WTC11 (cell line): ENCODE data around the gene GOLGA2. TPM values are rescaled to one million over a fixed set of nuclear protein-coding genes. Genes with fewer than 3 reads are reported as not detected.

Source experiments
- ATAC-seq: fragments of 200-7000 bp; cut with Tn5 transposase; 2 replicates; pipeline ENCODE4 v1.10.0; 2021; ENCODE audit warnings: mild to moderate bottlenecking, moderate library complexity
- CTCF ChIA-PET: fragments of 300-600 bp; sonication (Branson Sonifier 250); formaldehyde crosslinking; loops from one replicate; lab custom pipeline; 2021; ENCODE audit warnings: antibody characterized with exemption; lab: Charles Lee
- POLR2A ChIA-PET: fragments of 350-600 bp; sonication (Branson Sonifier 250); formaldehyde crosslinking; loops from one replicate; lab custom pipeline; 2021; ENCODE audit warnings: antibody characterized with exemption; lab: Charles Lee
- DNase-seq: peaks from one replicate; pipeline ENCODE4 v3.0.0; 2021; ENCODE audit warnings: low spot score
- H3K27ac Mint-ChIP-seq: 2 replicates; pipeline ENCODE4 v1.8.0; 2021; ENCODE audit warnings: mixed read lengths
- H3K27me3 Mint-ChIP-seq: 2 replicates; pipeline ENCODE4 v1.8.0; 2021; ENCODE audit warnings: low read depth, mild to moderate bottlenecking, moderate library complexity, mixed read lengths
- H3K36me3 Mint-ChIP-seq: 2 replicates; pipeline ENCODE4 v1.8.0; 2021; ENCODE audit warnings: mixed read lengths
- H3K4me1 Mint-ChIP-seq: 2 replicates; pipeline ENCODE4 v1.8.0; 2022; ENCODE audit warnings: mixed read lengths
- H3K4me3 Mint-ChIP-seq: 2 replicates; pipeline ENCODE4 v1.8.0; 2021; ENCODE audit warnings: mild to moderate bottlenecking, moderate library complexity, mixed read lengths
- H3K9me3 Mint-ChIP-seq: 2 replicates; pipeline ENCODE4 v1.8.0; 2021; ENCODE audit warnings: mixed read lengths
- AR ChIP-seq: fragments of 250-450 bp; sonication (Bioruptor Pico); IDR thresholded peaks from 2 replicates; pipeline ENCODE4 v1.9.0; 2021; ENCODE audit warnings: mild to moderate bottlenecking
- ATF2 ChIP-seq: sonication (generic); formaldehyde crosslinking; IDR thresholded peaks from 2 replicates; pipeline ENCODE4 v1.8.1; 2022; ENCODE audit warnings: low read depth, missing genetic modification reagents, borderline replicate concordance
- CBFB ChIP-seq: sonication (generic); formaldehyde crosslinking; IDR thresholded peaks from 2 replicates; pipeline ENCODE4 v1.8.1; 2022; ENCODE audit warnings: mild to moderate bottlenecking, low read depth, missing genetic modification reagents
- CDX4 ChIP-seq: fragments of 250-450 bp; sonication (Bioruptor Pico); IDR thresholded peaks from 2 replicates; pipeline ENCODE4 v1.9.0; 2021; ENCODE audit warnings: moderate library complexity, mild to moderate bottlenecking, inconsistent platforms, borderline replicate concordance
- CREM ChIP-seq: sonication (generic); formaldehyde crosslinking; IDR thresholded peaks from 2 replicates; pipeline ENCODE4 v1.8.1; 2022; ENCODE audit warnings: mild to moderate bottlenecking, missing genetic modification reagents, moderate library complexity
- ELF4 ChIP-seq: sonication (generic); formaldehyde crosslinking; IDR thresholded peaks from 2 replicates; pipeline ENCODE4 v1.8.1; 2022; ENCODE audit warnings: low read depth, mild to moderate bottlenecking, moderate library complexity, missing genetic modification reagents
- GABPB1 ChIP-seq: sonication (generic); formaldehyde crosslinking; IDR thresholded peaks from 2 replicates; pipeline ENCODE4 v1.8.1; 2023; ENCODE audit warnings: mild to moderate bottlenecking, missing genetic modification reagents
- JAZF1 ChIP-seq: fragments of 250-450 bp; sonication (Bioruptor Pico); IDR thresholded peaks from 2 replicates; pipeline ENCODE4 v1.9.0; 2021; ENCODE audit warnings: moderate library complexity, mild to moderate bottlenecking, inconsistent platforms
- NFATC4 ChIP-seq: fragments of 250-450 bp; sonication (Bioruptor Pico); IDR thresholded peaks from 2 replicates; pipeline ENCODE4 v1.9.0; 2021; ENCODE audit warnings: mild to moderate bottlenecking
- NFE2L1 ChIP-seq: sonication (generic); formaldehyde crosslinking; IDR thresholded peaks from 2 replicates; pipeline ENCODE4 v1.8.1; 2023; ENCODE audit warnings: missing genetic modification reagents
- PRRX2 ChIP-seq: fragments of 250-450 bp; sonication (Bioruptor Pico); IDR thresholded peaks from 2 replicates; pipeline ENCODE4 v1.8.0; 2021; ENCODE audit warnings: mild to moderate bottlenecking
- RELA ChIP-seq: sonication (generic); formaldehyde crosslinking; IDR thresholded peaks from 2 replicates; pipeline ENCODE4 v1.8.1; 2022; ENCODE audit warnings: missing genetic modification reagents, mild to moderate bottlenecking, borderline replicate concordance
- SMAD4 ChIP-seq: sonication (generic); formaldehyde crosslinking; IDR thresholded peaks from 2 replicates; pipeline ENCODE4 v1.8.0; 2022; ENCODE audit warnings: mild to moderate bottlenecking, missing genetic modification reagents
- TEAD1 ChIP-seq: sonication (generic); formaldehyde crosslinking; IDR thresholded peaks from 2 replicates; pipeline ENCODE4 v1.8.0; 2022; ENCODE audit warnings: mild to moderate bottlenecking, missing genetic modification reagents
- USF1 ChIP-seq: sonication (generic); formaldehyde crosslinking; IDR thresholded peaks from 2 replicates; pipeline ENCODE4 v1.8.0; 2022; ENCODE audit warnings: mild to moderate bottlenecking, missing genetic modification reagents
- ZNF416 ChIP-seq: fragments of 250-450 bp; sonication (Bioruptor Pico); IDR thresholded peaks from 2 replicates; pipeline ENCODE4 v1.9.0; 2021; ENCODE audit warnings: mild to moderate bottlenecking, inconsistent platforms
- total RNA-seq: library from RNA; stranded (reverse); gene quantifications from 3 replicates; pipeline ENCODE4 v1.2.3, GENCODE V29; 2021
- TF ChIP-seq, protein P1 (sequence below): fragments of 250-450 bp; sonication (Bioruptor Pico); IDR thresholded peaks from 2 replicates; pipeline ENCODE4 v1.9.0; 2021; ENCODE audit warnings: mild to moderate bottlenecking, borderline replicate concordance
- TF ChIP-seq, protein P2 (sequence below): sonication (generic); formaldehyde crosslinking; IDR thresholded peaks from 2 replicates; pipeline ENCODE4 v1.8.0; 2023; ENCODE audit warnings: mild to moderate bottlenecking, missing genetic modification reagents
- TF ChIP-seq, protein P3 (sequence below): sonication (generic); formaldehyde crosslinking; IDR thresholded peaks from 2 replicates; pipeline ENCODE4 v1.8.0; 2022; ENCODE audit warnings: mild to moderate bottlenecking, missing genetic modification reagents

Gene GOLGA2
- total RNA-seq, 1 experiment from 2014 or later, result 66.3 TPM

DNA sequence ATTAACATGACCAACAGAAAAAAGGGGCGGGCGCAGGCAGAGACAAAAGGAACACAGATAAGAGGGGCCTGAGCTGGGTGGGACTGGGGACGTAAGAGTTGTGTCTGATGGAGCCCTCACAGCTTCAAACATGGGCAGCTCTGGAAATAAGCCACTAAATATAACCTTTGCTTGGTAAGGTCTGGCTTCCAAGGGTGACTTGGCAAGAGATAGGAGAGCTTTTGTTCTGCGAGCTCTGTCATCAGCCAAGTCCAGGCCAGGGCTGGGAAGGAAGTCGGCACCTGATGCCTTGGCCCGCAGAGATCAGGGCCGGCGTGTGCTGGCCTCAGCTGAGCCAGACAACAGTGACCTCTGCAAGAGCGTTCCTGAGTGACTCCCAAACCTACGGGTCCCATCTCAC lies 34.7 kb upstream of the GOLGA2 start (continued):
- TF ChIP-seq, protein P1, sequence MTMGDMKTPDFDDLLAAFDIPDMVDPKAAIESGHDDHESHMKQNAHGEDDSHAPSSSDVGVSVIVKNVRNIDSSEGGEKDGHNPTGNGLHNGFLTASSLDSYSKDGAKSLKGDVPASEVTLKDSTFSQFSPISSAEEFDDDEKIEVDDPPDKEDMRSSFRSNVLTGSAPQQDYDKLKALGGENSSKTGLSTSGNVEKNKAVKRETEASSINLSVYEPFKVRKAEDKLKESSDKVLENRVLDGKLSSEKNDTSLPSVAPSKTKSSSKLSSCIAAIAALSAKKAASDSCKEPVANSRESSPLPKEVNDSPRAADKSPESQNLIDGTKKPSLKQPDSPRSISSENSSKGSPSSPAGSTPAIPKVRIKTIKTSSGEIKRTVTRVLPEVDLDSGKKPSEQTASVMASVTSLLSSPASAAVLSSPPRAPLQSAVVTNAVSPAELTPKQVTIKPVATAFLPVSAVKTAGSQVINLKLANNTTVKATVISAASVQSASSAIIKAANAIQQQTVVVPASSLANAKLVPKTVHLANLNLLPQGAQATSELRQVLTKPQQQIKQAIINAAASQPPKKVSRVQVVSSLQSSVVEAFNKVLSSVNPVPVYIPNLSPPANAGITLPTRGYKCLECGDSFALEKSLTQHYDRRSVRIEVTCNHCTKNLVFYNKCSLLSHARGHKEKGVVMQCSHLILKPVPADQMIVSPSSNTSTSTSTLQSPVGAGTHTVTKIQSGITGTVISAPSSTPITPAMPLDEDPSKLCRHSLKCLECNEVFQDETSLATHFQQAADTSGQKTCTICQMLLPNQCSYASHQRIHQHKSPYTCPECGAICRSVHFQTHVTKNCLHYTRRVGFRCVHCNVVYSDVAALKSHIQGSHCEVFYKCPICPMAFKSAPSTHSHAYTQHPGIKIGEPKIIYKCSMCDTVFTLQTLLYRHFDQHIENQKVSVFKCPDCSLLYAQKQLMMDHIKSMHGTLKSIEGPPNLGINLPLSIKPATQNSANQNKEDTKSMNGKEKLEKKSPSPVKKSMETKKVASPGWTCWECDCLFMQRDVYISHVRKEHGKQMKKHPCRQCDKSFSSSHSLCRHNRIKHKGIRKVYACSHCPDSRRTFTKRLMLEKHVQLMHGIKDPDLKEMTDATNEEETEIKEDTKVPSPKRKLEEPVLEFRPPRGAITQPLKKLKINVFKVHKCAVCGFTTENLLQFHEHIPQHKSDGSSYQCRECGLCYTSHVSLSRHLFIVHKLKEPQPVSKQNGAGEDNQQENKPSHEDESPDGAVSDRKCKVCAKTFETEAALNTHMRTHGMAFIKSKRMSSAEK (CRISPR knock-in tag), result no peak
- no peak for TF ChIP-seq AR
- TF ChIP-seq, protein P2, sequence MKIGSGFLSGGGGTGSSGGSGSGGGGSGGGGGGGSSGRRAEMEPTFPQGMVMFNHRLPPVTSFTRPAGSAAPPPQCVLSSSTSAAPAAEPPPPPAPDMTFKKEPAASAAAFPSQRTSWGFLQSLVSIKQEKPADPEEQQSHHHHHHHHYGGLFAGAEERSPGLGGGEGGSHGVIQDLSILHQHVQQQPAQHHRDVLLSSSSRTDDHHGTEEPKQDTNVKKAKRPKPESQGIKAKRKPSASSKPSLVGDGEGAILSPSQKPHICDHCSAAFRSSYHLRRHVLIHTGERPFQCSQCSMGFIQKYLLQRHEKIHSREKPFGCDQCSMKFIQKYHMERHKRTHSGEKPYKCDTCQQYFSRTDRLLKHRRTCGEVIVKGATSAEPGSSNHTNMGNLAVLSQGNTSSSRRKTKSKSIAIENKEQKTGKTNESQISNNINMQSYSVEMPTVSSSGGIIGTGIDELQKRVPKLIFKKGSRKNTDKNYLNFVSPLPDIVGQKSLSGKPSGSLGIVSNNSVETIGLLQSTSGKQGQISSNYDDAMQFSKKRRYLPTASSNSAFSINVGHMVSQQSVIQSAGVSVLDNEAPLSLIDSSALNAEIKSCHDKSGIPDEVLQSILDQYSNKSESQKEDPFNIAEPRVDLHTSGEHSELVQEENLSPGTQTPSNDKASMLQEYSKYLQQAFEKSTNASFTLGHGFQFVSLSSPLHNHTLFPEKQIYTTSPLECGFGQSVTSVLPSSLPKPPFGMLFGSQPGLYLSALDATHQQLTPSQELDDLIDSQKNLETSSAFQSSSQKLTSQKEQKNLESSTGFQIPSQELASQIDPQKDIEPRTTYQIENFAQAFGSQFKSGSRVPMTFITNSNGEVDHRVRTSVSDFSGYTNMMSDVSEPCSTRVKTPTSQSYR (CRISPR knock-in tag), result no peak

DNA sequence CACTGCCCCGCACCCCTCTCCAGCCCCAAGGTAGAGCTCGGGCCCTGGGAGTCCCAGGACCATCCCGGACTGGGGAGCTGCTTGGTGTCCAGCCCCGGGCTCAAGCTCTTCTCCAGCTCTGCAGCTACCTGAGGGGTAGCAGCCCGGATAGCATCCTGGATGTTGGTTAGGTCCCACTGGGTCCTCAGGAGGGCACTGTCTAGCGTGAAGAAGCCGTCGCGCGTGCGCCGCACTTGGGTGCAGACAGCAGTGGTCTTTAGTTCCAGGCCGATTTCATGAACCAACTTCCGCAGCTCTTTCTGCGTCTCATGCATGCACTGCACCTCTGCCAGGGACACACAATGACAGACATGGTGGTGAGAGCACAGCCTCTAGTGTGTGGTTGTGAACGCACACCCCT lies 33.7 kb upstream of the GOLGA2 start:
- ATAC-seq (no peak), DNase-seq (no peak)
- no peak overlapping the region for H3K4me3 Mint-ChIP-seq
- H3K36me3 Mint-ChIP-seq, result peaks cover 32% of the 10 kb centered on the region
- no peaks in the 10 kb centered on the region for H3K9me3 Mint-ChIP-seq
- CTCF ChIA-PET, result interaction anchor here (0.6 to 0.7 kb wide), 2 partner anchors 14 to 110 kb away, joined by 4 read pairs; no protein-coding TSS in a partner anchor
- H3K4me1 Mint-ChIP-seq, result no peaks in the 10 kb centered on the region
- no peak overlapping the region for H3K27ac Mint-ChIP-seq
- no peak for TF ChIP-seq TEAD1 (CRISPR knock-in tag)
- TF ChIP-seq RELA (CRISPR knock-in tag), result no peak
- TF ChIP-seq, protein P3, sequence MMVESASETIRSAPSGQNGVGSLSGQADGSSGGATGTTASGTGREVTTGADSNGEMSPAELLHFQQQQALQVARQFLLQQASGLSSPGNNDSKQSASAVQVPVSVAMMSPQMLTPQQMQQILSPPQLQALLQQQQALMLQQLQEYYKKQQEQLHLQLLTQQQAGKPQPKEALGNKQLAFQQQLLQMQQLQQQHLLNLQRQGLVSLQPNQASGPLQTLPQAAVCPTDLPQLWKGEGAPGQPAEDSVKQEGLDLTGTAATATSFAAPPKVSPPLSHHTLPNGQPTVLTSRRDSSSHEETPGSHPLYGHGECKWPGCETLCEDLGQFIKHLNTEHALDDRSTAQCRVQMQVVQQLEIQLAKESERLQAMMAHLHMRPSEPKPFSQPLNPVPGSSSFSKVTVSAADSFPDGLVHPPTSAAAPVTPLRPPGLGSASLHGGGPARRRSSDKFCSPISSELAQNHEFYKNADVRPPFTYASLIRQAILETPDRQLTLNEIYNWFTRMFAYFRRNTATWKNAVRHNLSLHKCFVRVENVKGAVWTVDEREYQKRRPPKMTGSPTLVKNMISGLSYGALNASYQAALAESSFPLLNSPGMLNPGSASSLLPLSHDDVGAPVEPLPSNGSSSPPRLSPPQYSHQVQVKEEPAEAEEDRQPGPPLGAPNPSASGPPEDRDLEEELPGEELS, result no peak
- no peak for TF ChIP-seq PRRX2 (CRISPR knock-in tag)
- no peak for TF ChIP-seq JAZF1
- TF ChIP-seq, all 79 proteins: peak for 0
- no peaks in the 10 kb centered on the region for H3K27me3 Mint-ChIP-seq
- POLR2A ChIA-PET, result interaction anchor here (0.9 kb wide), 1 partner anchor 9 kb away, joined by 3 read pairs; no protein-coding TSS in a partner anchor

DNA sequence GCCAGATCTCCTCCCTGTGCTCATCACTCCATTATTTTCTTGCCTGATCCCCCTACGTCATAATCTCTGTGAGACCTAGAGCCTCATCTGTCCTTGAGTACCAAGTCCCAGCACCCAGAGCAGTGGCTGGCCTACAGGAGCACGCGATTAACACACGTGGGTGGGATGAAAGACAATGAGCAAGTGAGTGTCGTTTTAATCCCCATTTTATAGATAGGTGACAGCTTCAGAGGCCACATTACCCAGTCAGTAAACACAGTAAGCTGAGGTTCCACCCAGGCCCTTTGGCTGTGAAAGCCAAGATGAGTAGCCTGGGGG lies 29.1 kb upstream of the GOLGA2 start:
- ATAC-seq (no peak), DNase-seq (no peak)
- POLR2A ChIA-PET, result interaction anchor here (0.7 kb wide), 1 partner anchor 151 kb away, joined by 3 read pairs; no protein-coding TSS in a partner anchor
- peaks cover 2% of the 10 kb centered on the region; the same call in 1 of the 2 replicates for H3K27me3 Mint-ChIP-seq
- CTCF ChIA-PET, result interaction anchor here (0.9 to 3.6 kb wide), 4 partner anchors 9 to 134 kb away, joined by 3 to 18 read pairs (median 10); no protein-coding TSS in a partner anchor
- no peaks in the 10 kb centered on the region for H3K9me3 Mint-ChIP-seq
- H3K4me3 Mint-ChIP-seq, result no peak overlapping the region
- H3K27ac Mint-ChIP-seq, result no peak overlapping the region
- peaks cover 21% of the 10 kb centered on the region for H3K36me3 Mint-ChIP-seq
- no peaks in the 10 kb centered on the region for H3K4me1 Mint-ChIP-seq
- TF ChIP-seq CREM (CRISPR knock-in tag) (no peak), USF1 (CRISPR knock-in tag) (no peak), NFATC4 (CRISPR knock-in tag) (no peak), CBFB (CRISPR knock-in tag) (no peak), ATF2 (CRISPR knock-in tag) (no peak), GABPB1 (CRISPR knock-in tag) (no peak), NFE2L1 (no peak), ELF4 (CRISPR knock-in tag) (no peak), CDX4 (no peak), SMAD4 (CRISPR knock-in tag) (no peak), PRRX2 (CRISPR knock-in tag) (no peak), ZNF416 (CRISPR knock-in tag) (no peak), TEAD1 (CRISPR knock-in tag) (no peak)
